HT-29 (cell line): Measurements from ENCODE around the gene TBX1. TPM values are rescaled to one million over a fixed set of nuclear protein-coding genes. Genes with fewer than 3 reads are reported as not detected.

ENCODE experiments used
- DNase-seq: peaks from one replicate; pipeline ENCODE4 v3.0.0-alpha.2; 2015; ENCODE audit warnings: low spot score
- total RNA-seq: library from RNA; depleted of rRNA; stranded (reverse); fragments of >200 nt; shearing (Covaris generic); gene quantifications from 2 replicates; pipeline ENCODE4 v1.2.3, GENCODE V29; 2014; rRNA removed

Gene TBX1
- total RNA-seq = not detected in 2 replicates

DNA sequence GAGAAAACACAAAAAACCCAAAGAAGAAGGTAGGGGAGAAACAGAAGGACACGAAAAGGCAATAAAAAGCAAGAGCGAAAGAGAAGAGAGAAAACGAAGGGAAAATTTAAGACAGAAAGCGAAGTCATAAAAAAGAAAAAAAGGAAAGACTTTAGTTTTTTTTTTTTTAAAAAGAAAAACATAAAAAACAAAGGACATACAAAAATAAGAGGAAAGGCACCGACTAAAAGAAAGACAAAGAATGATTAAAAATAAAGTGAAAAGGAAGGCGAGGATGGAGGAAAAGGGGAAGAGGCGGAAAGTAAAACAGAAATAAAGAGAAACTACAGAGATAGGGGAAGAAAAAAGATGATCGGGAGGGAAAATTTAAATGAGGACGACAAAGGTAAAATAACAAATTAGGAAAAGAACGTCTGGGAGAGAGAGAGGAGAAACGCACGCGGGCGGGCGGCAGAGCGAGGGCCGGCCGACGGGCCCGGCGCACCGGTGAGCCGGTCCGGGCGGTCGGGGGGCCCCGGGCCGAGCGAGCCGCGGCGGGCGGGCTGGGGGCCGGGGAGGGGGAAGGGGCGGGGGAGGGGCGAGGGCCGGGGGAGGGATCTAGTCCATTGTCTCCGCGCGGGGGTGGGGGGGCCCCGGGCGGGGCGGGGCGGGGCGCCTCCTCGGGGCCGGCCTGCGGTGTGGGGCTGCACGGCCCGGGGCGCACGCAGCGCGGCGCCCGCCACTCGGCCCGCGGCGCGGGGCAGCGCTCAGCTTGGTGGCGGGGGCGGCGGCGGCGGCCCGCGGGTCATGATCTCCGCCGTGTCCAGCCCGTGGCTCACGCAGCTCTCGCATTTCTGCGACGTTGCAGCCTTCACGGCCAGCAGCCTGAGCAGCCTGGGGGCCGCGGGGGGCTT is at the start of gene TBX1:
TSS of gene TBX1 (plus strand) at position 721 of the 893 bp plus-strand sequence. CDS start at position 787, 66 bp downstream.
- no peak for DNase-seq

DNA sequence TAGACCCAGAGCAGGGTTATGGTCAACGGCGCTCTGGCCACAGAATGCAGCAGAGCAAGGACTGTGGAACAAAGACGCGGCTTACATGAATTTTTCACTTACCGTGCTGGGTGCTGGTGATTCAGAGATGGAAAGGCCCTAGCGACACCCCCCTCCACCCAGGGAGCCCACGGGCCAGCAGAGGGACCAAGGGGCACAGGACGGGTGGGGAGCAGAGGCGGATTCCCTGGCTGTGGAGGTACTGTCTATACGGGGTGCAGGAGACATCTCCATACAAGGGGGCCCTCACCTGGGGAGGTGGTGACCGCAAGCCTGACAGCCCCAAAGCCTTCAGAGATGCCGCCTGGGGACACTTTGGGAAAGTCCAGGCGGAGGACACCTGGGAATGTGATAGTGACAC is 47.3 kb upstream of the TBX1 start:
- no peak for DNase-seq

DNA sequence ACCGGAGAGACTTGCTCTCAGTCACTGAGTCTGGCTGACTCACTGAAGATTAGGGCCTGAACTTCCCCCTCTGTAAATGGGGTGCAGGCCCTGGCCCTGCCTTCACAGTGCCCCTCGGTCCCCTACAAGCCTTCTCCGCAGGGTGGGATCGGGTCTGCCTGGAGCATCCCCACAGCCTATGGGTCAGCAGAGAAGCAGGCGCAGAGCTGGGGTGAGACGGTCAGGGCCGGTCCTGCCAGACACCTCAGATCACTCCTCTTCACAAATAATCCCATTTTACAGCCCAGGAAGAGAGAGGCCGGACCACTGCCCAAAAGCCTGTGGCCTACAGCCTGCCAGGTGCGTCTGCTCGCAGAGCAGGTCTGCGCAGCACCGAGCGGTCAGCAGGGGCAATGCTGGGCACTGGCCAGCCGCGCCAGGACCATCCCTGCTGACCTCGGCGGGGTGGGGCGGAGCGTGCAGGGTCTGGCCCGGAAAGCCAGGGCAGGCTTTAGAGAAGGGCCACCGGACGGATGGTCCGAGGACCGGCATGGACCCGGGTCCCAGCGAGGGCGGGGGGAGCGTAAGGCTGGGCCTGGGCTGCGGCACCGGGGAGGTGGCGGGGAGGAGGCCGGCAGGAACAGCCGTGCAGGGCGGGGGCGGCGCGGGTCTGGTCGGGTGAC is 46.8 kb upstream of the TBX1 start:
- no peak for DNase-seq

DNA sequence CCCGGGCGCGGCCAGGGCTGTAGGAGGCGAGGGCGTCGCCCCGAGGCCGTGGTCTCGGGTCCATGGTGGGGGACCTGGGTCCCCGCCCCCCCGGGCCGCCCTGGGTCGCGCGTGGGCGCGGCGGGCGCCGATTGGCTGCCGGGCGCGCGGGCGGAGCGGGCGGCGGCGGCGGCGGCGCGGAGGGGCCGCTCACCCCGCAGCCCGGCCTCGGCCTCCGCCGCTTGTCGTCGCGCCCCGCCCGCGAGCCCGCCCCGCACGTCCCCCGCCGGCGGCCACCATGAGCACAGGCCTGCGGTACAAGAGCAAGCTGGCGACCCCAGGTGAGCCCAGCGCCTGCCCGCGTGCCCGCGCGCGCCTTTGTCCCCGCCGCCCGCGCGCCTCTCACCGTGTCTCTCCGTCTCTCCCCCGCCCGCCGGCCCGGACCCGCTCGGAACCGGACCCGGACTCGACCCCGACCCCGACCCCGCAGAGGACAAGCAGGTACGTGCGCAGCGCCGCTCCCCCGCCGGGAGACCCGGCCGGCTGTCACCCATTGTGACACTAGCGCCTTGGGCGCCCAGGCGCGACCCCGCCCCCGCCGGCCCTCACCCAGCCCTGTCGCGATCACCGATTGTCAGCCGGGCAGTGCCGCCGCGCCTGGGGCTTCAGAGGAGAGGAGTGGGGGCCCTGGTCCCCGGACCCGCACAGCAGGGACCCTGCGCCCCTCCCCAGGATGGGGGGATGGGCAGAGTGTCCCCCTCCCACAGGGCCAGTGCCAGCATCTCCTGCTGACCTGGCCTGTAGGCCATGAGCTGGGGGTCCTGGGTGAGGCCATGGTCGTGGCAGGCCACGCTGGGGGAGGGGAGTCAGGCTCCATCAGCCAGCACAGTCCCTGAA is 46.0 kb upstream of the TBX1 start, which contains the start of gene SEPTIN5:
TSS of gene SEPTIN5 (plus strand) at position 192 of the 876 bp plus-strand sequence. CDS start at position 278, 86 bp downstream.
- no peak for DNase-seq

DNA sequence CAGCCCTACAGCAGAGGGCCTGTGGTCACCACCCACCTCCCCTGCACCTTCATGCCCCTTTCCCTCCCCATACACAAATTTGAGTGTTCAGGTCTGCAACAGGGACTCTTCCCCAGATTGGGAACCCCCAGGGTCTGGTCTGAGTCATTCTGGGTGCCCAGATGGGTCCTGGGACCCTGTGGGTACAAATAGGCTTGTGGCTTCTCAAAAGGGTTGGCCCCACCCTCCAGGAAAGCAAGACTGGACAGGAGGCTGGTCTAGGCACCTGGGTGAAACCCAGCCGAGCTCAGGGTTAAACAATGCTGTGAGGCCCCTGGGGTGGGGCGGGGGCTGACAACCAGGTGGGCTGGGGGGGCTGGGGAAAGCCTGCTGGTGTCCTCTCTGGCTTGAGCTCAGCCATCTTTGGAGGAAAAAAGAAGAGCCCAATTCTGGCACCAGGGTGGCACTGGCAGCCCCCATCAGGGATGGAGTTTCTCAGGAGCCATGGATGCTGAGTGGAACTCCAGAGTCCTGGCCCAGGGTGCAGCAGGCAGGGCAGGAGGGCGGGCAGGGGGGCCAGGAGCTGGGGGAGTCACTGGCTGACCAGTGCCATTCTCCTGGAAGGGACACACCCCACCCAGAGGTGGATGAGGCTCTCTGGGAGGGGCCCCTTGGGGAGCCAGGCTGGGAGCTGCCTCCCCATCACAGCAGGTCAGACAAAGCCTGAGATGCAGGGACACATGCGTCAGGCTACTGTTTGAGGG is 45.2 kb upstream of the TBX1 start:
- no peak for DNase-seq

DNA sequence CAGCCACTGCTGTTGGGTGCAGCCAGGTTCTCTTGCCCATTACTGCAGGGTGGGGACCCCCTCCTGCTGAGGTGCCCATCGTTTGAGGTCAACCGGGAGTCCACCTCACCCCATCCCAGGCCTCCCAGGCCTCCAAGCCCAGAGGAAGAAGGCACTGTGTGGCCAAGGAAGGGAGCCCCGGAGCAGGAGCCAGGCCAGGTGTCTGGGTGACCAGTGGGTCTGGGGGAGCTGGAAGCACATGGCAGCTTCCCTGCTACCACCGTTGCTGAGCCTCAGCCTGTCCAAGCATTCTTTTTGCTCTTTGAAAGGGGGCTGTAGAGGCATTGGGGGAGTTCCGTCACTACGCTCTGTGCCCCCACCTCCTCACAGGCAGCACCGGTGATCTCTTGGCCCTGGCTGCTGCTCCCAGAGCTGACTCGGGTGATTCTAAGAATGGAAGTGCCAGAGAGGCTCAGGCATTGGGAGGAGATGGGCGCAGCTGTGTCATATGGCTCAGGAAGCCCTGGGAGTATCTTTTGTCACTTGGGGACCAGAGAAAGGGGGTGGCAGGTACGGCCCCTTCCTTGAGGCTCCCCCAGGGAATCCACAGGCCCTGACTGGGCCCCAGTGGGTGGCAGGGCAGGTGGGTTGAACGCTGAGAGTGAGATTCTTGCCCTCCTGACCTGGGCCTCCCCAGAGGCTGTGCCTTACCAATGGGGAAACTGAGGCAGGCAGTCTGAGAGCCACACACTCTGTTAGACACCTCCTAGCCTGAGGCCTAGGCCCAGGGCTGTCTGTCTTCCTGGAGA is 44.3 kb upstream of the TBX1 start:
- DNase-seq = no peak

DNA sequence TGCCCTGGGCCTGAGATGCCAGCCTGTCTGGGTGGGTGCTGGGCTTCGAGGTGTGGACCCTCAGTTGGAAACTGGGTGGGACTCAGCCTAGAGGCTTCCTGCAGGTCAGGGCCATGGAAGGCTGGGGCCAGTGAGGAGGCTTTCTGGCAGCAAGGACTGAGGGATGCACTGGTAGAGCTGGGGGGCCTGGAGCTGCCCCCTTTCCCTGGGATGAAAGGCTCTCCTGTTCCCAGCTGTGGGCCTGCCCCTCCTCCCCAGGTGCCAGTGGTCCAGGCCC is 43.8 kb upstream of the TBX1 start:
- DNase-seq = no peak

DNA sequence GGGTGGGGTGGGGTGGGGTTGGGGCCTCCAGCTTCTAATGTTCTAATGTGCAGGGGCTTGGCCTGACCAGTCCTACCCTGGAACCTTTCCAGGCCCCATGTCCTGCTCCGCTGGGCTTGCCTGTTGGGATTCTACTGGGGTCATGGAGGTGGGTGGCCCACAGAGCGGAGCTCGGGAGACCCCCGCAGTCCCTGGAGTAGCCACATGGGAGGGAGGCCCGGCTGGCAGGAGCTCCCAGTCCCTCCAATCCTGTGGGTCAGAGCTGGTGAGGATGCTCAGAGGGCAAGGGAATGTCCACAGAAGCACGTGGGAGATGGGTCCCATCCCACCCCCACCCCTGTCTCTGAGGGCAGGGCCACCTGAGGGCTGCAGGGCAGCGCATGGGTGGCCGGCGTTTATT is 43.4 kb upstream of the TBX1 start:
- DNase-seq = no peak

DNA sequence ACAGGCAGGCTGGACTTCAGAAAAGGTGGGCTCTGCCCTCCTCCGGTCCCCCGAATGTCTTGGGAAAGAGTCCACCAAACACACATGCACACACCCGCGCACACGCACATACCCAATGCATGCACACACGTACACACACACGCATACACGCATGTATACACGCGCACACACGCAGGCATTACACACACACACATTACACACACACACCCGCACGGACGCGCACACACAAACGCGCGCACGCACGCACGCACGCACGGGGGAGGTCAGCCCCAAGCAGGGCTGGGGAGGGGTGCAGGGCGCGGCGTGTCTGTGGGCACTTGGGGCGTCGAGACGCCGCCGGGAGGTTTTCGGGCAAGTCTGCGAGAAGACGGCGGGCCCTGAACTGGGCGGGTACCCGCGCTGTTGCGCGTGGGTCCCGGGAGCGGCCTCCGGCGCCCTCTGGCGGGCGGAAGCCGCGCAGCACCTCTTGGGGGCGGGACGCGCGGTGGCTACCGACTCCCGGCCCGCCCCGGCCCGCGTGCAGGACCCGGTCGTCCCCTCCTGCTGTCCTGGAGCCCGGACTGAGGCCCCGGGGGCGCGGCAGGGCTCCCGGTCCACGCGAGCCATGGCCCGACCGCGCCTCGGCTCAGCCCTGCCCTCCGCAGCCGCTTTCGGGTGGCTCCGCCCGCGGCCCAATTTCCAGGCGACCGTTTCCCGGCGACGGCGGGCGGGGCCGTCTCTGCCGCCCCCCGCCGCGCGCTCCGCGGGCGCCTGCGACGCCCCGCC is 42.7 kb upstream of the TBX1 start:
- DNase-seq = peak; percentile 85

DNA sequence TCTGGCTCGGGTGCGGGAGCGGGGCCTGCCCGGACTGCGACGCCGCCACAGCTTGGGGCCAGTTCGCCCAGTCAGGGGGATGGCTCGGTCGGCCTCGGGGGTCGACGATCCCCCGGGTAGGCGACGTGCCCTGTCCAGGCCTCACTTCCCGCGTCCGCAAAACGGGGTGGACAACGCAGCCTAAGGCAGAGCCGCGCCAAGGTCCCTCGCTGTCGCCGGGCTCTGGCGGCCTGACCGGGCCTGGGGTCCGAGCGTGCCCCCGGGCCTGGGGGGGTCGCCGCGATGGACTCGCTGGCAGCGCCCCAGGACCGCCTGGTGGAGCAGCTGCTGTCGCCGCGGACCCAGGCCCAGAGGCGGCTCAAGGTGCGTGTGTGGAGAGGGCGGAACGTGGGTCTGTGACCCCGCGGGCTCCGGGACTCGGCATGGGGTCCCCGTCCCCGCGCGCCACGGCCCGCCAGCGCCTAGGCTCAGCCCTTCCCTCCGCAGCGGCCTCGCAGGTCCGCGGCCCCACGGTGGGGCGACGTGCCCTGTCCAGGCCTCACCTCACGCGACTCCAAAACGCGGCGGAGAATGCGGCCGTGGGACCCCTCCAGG is 42.0 kb upstream of the TBX1 start:
- no peak for DNase-seq

DNA sequence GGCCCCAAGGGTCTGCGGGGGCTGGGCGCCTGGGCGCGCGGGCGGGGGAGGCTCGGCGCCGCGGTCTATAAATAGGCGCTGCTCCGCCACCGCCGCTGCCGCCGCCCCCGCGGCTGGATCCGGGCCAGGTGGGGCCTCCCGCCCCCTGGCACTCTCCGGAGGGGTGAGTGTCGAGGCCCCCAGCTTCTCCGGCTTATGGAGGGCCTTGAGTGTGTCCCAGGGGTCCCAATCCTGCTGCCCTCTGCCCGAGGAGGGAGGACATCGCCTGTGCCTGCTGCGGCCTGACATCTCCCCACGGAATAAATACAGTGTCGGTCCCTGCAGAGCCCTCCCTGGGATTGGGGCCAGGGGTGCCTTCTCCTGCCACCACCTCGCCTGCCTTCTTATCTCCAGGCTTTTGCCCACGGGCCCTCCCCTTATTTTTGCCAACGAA is 41.5 kb upstream of the TBX1 start:
- DNase-seq = no peak

DNA sequence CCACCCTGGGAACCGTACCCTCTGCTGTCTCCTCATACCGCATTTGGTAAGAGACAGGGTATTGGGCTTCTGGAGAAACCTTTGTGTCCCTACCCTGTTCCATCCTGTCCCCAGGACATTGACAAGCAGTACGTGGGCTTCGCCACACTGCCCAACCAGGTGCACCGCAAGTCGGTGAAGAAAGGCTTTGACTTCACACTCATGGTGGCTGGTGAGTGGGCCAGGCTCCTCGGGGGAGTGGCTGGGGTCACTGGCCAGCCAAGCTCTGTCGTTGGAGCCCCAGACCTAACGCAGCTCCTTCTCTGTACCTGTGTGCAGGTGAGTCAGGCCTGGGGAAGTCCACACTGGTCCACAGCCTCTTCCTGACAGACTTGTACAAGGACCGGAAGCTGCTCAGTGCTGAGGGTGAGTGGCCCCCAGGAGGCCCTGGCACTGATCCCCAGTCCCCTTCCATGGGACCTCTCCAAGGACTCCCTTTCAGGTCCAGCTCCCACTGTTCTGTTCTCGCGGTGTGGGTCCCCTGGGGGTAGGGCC is 41.0 kb upstream of the TBX1 start:
- DNase-seq = no peak

DNA sequence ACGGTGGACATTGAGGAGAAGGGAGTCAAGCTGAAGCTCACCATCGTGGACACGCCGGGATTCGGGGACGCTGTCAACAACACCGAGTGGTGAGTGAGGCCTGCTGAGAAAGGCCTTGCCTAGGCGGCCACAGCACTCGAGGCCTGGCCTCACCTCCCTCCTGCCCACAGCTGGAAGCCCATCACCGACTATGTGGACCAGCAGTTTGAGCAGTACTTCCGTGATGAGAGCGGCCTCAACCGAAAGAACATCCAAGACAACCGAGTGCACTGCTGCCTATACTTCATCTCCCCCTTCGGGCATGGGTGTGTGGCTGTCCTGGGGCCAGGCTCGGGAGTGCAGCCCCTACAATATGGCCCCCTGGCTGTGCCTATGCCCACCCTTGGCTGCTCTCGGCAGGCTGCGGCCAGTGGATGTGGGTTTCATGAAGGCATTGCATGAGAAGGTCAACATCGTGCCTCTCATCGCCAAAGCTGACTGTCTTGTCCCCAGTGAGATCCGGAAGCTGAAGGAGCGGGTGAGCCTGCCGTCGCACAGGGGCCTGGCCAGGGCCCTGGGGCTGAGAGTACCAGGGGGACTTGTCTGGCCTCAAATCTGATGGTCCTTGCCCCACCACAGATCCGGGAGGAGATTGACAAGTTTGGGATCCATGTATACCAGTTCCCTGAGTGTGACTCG is 40.3 kb upstream of the TBX1 start:
- DNase-seq = no peak

DNA sequence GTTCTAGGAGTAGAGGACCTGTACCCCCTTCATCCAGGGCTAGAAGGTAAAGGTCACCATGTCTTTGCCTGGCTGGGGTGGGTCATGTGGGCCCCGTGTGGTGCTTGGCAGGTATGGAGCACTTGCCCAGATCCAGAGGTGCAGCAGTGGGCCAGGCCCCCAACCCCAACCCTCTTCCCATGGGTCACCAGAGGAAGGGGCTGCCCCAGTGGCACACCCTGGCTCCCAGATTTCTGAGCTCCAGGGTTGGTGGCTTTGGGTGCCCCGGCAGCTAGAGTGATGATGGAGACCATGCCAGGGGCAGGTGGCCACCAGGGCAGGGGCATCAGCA is 39.6 kb upstream of the TBX1 start:
- no peak for DNase-seq

DNA sequence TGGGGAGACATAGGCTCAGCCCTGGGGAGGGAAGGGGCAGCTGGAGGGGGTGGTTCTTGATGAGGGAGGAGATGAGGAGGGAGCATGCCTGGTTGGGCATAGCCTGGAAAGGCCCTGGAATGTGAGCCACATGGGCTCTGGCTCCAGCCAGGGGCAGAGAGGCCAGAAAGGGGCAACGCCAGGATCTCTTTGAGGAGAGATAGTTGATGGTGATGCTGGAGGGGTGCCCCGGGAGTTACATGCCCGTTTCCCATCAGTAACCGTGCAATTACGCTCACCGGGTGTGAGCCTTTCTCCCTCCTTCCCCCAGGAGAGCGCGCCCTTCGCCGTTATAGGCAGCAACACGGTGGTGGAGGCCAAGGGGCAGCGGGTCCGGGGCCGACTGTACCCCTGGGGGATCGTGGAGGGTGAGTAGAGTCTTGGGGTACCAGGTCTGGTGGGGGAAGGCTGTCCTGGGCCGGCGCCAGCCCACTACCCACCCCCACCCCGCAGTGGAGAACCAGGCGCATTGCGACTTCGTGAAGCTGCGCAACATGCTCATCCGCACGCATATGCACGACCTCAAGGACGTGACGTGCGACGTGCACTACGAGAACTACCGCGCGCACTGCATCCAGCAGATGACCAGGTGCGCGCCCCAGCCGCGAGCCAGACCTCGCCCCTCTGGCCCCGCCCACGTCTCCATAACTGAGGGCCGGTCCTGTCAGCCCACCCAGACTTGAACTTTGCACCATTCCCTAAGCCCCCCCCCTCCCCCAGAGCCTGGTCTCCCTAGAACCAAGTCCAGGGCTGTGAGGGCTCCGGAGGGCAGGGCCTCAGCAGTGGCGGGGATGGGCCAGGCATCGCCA is 39.0 kb upstream of the TBX1 start:
- no peak for DNase-seq

DNA sequence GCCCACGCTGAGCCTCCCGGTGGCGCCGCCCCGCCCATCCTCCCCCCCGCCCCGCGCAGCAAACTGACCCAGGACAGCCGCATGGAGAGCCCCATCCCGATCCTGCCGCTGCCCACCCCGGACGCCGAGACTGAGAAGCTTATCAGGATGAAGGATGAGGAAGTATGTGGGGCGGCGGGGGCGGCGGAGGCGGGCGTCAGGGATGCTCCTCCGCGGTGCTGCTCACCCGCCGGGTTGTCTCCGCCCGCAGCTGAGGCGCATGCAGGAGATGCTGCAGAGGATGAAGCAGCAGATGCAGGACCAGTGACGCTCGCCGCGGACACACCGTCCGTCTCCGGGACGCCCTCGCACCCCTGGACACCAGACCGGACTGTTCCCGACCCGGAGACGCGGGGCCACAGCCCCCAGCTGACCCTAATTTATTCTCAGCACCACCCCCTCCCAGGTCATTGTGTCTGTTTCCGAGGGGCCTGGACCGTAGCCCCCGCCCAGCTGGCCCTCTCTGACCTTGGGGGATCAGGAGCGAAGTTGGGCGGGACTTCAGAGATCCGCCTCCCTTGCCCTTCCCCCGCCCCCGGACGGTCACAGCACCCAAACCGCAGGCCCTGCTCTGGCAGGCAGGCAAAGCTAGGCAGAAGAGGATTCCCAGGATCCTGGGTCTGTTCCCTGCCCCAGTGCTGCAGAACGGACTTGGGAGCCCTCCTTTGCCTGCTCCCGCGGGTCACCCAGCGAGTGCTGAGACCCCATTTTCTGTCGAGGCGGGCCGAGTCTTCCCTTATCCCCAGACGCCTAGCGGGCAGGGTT is 38.2 kb upstream of the TBX1 start:
- DNase-seq = no peak

DNA sequence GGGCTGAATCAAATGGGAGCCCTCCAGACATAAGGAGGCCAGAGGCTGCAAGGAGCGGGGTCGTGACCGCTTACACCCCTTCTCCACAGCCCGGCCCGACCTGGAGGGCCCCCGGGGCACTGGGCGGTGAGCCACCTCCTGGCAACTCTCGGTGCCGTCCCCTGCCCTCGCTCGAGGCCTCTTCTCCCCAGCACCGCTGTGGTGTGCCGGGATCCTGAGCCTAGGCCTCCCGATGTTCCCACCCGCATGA is 37.7 kb upstream of the TBX1 start:
- no peak for DNase-seq
